Measurements from ENCODE around the gene PLIN3.
A peak's percentile ranks its signal among the peaks of the same experiment; 100 is the strongest.

- TF ChIP-seq CTCF (IDR thresholded peaks at IDR 0.05): peak; percentile 90
- no peak for TF ChIP-seq EZH2 (IDR thresholded peaks at IDR 0.05; ENCODE audit: borderline replicate concordance, insufficient read depth, low read depth, low read length, poor library complexity, severe bottlenecking)
Measured at GRCh38 chr19:4811328-4812131, 55.9 kb downstream of the PLIN3 start.
